Endothelial cell of umbilical vein (primary cell): ENCODE results near the gene DCDC2B. TPM values are rescaled to one million over a fixed set of nuclear protein-coding genes. Genes with fewer than 3 reads are reported as not detected.
"Not testable (repeated sequence)": the region's sequence is repeated elsewhere in the genome, so short reads cannot be mapped to it uniquely, and the experiment has no call there.

ENCODE experiments used
- BruUV-seq: library from RNA; stranded (reverse); fragments of 400-500 nt; replicated peaks from 2 replicates; lab custom pipeline; 2021; lab: Mats Ljungman, UMichigan
- CTCF ChIA-PET: fragments of 300-600, 350-600 bp; sonication (Branson Sonifier 250); formaldehyde crosslinking; loops from one replicate; lab custom pipeline; 2021; ENCODE audit warnings: antibody characterized with exemption, inconsistent platforms; lab: Charles Lee
- POLR2A ChIA-PET: fragments of 300-600, 350-600 bp; sonication (Branson Sonifier 250); formaldehyde crosslinking; loops from one replicate; lab custom pipeline; 2021; ENCODE audit warnings: antibody characterized with exemption, inconsistent platforms; lab: Charles Lee
- DNase-seq: peaks from one replicate; pipeline ENCODE4 v3.0.0-alpha.2; 2011; ENCODE audit warnings: low read depth, low spot score
- FAIRE-seq: peaks from 2 replicates; lab custom pipeline; 2011; peaks lifted over from hg19 to GRCh38; lab: Jason Lieb, UNC
- H2AFZ ChIP-seq: 2 replicates; pipeline ENCODE4 v1.6.0; 2012; ENCODE audit warnings: low read depth, low read length, control low read depth, inconsistent platforms
- H3K27ac ChIP-seq: 2 replicates; pipeline ENCODE4 v1.5.1; 2011; ENCODE audit warnings: low read depth, mild to moderate bottlenecking, control low read depth, low read length, moderate library complexity; ENCODE audit not compliant: insufficient read depth
- H3K27me3 ChIP-seq, 2 experiments: 2 replicates each; pipeline versions ENCODE4 v1.6.0 to v1.6.1; 2011; ENCODE audit warnings: low read length in 2 of 2, mixed read lengths in 1 of 2; ENCODE audit not compliant: control insufficient read depth in 2 of 2, insufficient read depth in 2 of 2
- H3K36me3 ChIP-seq, 2 experiments: 2 replicates in 1 of 2; 3 replicates in 1 of 2; pipeline ENCODE4 v1.5.1; 2011; ENCODE audit warnings: low read length in 2 of 2, mild to moderate bottlenecking in 1 of 2, moderate library complexity in 1 of 2; ENCODE audit not compliant: control insufficient read depth in 2 of 2, insufficient read depth in 2 of 2; ENCODE audit errors: extremely low read depth in 1 of 2
- H3K4me1 ChIP-seq: 3 replicates; pipeline ENCODE4 v1.5.1; 2011; ENCODE audit warnings: mild to moderate bottlenecking, low read length; ENCODE audit not compliant: control insufficient read depth, insufficient read depth; ENCODE audit errors: extremely low read depth
- H3K4me2 ChIP-seq: 2 replicates; pipeline ENCODE4 v1.6.1; 2011; ENCODE audit warnings: low read length, control low read depth, mixed read lengths; ENCODE audit not compliant: insufficient read depth
- H3K4me3 ChIP-seq, 3 experiments: fragments of 200-600 bp in 1 of 3; sonication (generic), shearing (Covaris generic) in 1 of 3; replicated peaks in 1 of 3; 2 replicates each; pipeline ENCODE4 v1.5.1; 2011 to 2016; ENCODE audit warnings: control low read depth in 3 of 3, low read length in 3 of 3, mild to moderate bottlenecking in 2 of 3, inconsistent platforms in 1 of 3, low read depth in 1 of 3, moderate library complexity in 1 of 3; ENCODE audit not compliant: insufficient read depth in 1 of 3
- H3K79me2 ChIP-seq: 2 replicates; pipeline ENCODE4 v1.6.0; 2012; ENCODE audit warnings: low read length, inconsistent platforms; ENCODE audit not compliant: control insufficient read depth, insufficient read depth
- H3K9ac ChIP-seq: replicated peaks from 2 replicates; pipeline ENCODE3; 2011; ENCODE audit warnings: low read length, control low read depth; ENCODE audit not compliant: insufficient read depth; ENCODE audit errors: extremely low read depth
- H3K9me1 ChIP-seq: replicated peaks from 3 replicates; pipeline ENCODE4 v1.6.0; 2011; ENCODE audit warnings: mild to moderate bottlenecking, low read length; ENCODE audit not compliant: control insufficient read depth, insufficient read depth; ENCODE audit errors: extremely low read depth
- H3K9me3 ChIP-seq: replicated peaks from 2 replicates; pipeline ENCODE4 v1.5.1; 2012; ENCODE audit warnings: low read length, inconsistent platforms; ENCODE audit not compliant: control insufficient read depth, insufficient read depth
- H4K20me1 ChIP-seq: replicated peaks from 2 replicates; pipeline ENCODE3; 2011; ENCODE audit warnings: mild to moderate bottlenecking, low read length; ENCODE audit not compliant: control insufficient read depth, insufficient read depth; ENCODE audit errors: extremely low read depth
- CTCF ChIP-seq, 2 donors: IDR thresholded peaks; 1 replicate in 1 of 2; 2 replicates in 1 of 2; pipeline ENCODE4 v1.5.1; 2011; ENCODE audit warnings: low read length in 2 of 2, mild to moderate bottlenecking in 2 of 2, moderate library complexity in 2 of 2, control low read depth in 1 of 2, inconsistent platforms in 1 of 2, low read depth in 1 of 2; ENCODE audit not compliant: insufficient read depth in 1 of 2; ENCODE audit errors: extremely low read depth in 1 of 2
- EZH2 ChIP-seq: IDR thresholded peaks from 2 replicates; pipeline ENCODE4 v1.6.1; 2012; ENCODE audit warnings: borderline replicate concordance, low read depth, mild to moderate bottlenecking, moderate library complexity, low read length, inconsistent platforms; ENCODE audit not compliant: severe bottlenecking
- FOS ChIP-seq: IDR thresholded peaks from 2 replicates; pipeline ENCODE4 v1.6.1; 2011; ENCODE audit warnings: mild to moderate bottlenecking, low read length, moderate library complexity, borderline replicate concordance; ENCODE audit not compliant: insufficient read depth
- GATA2 ChIP-seq: IDR thresholded peaks from 2 replicates; pipeline ENCODE4 v1.7.0; 2011; ENCODE audit warnings: low read depth, mild to moderate bottlenecking, moderate library complexity, mixed read lengths, low read length; ENCODE audit not compliant: insufficient read length, insufficient read depth
- JUN ChIP-seq: IDR thresholded peaks from 2 replicates; pipeline ENCODE4 v1.6.1; 2011; ENCODE audit warnings: borderline replicate concordance, low read depth; ENCODE audit not compliant: insufficient read length, insufficient read depth
- MYC ChIP-seq: IDR thresholded peaks from one replicate; pipeline ENCODE4 v1.6.1; 2011; ENCODE audit warnings: mild to moderate bottlenecking, low read depth, low read length
- POLR2A ChIP-seq: IDR thresholded peaks from 2 replicates; pipeline ENCODE4 v1.6.1; 2012; ENCODE audit warnings: low read depth, mild to moderate bottlenecking, control low read depth, low read length
- POLR2AphosphoS5 ChIP-seq: IDR thresholded peaks from 2 replicates; pipeline ENCODE4 v1.6.1; 2012; ENCODE audit warnings: low read depth, mild to moderate bottlenecking, control low read depth, low read length, moderate library complexity; ENCODE audit not compliant: insufficient read depth
- dilution Hi-C: fragments of 300-500 bp; cut with MboI; formaldehyde crosslinking; loops from one replicate; pipeline ENCODE4 v1.15.0; 2019; ENCODE audit warnings: low sequenced_read_pairs; ENCODE audit not compliant: extremely low pct_ligation_motif_present
- intact Hi-C: fragments of 100-400 bp; cut with micrococcal nuclease; formaldehyde crosslinking; loops from one replicate; pipeline ENCODE4 v1.10.0; 2022
- polyA plus RNA-seq, 4 experiments: library from polyadenylated mRNA; depleted of rRNA in 3 of 4; stranded (reverse) in 3 of 4; unstranded in 1 of 4; fragments of >200 nt; gene quantifications; 2 replicates each; pipeline versions ENCODE4 v1.2.1 to v1.2.3, GENCODE V29; 2011 to 2012; ENCODE audit warnings: missing spikeins in 1 of 4
- total RNA-seq: library from RNA; stranded (reverse); gene quantifications from 2 replicates; pipeline ENCODE4 v1.2.3, GENCODE V29; 2021
- TF ChIP-seq, protein P1 (sequence below): IDR thresholded peaks from 2 replicates; pipeline ENCODE4 v1.6.1; 2011; ENCODE audit not compliant: insufficient read depth, insufficient read length

The DCDC2B gene
- total and polyA plus RNA-seq, 2 donors (not counting 3 experiments of a cell fraction or from before 2014, with no cell fraction given), result not detected

DNA sequence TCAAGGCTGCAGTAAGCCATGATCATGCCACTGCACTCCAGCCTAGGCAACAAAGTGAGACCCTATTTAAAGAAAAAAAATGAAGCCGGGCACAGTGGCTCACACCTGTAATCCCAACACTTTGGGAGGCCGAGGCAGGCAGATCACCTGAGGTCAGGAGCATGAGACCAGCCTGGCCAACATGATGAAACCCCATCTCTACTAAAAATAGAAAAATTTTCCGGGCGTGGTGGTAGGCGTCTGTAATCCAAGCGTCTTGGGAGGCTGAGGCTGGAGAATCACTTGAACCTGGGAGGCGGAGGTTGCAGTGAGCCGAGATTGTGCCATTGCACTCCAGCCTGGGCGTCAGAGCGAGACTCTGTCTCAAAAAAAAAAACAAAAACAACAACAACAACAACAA, 43.3 kb upstream of the DCDC2B start:
- intact Hi-C loops, FAIRE-seq, H3K9me3 ChIP-seq, H3K4me3 ChIP-seq, H3K4me2 ChIP-seq, CTCF ChIA-PET, H3K9me1 ChIP-seq, H3K9ac ChIP-seq, H3K27ac ChIP-seq, H3K27me3 ChIP-seq, H3K4me1 ChIP-seq, H3K79me2 ChIP-seq, H4K20me1 ChIP-seq, dilution Hi-C loops, H2AFZ ChIP-seq, BruUV-seq, DNase-seq: not testable (repeated sequence)
- POLR2A ChIA-PET, result interaction anchor here (0.7 kb wide), 1 partner anchor 15 kb away, joined by 5 read pairs; no protein-coding TSS in a partner anchor
- H3K36me3 ChIP-seq, result peaks cover 22 to 30% of the 10 kb centered on the region in 2 experiments

- H2AFZ ChIP-seq, result no peak overlapping the region
- ChIA-PET CTCF (no interaction called here), POLR2A (no interaction called here)
- H3K79me2 ChIP-seq, result no peaks in the 10 kb centered on the region
- dilution Hi-C loops, result no loop called here
- no peak overlapping the region for H3K9ac ChIP-seq
- TF ChIP-seq FOS (no peak), MYC (no peak), POLR2AphosphoS5 (no peak), JUN (no peak), EZH2 (no peak), CTCF (IDR thresholded peaks at IDR 0.05; ENCODE audit: extremely low read depth in 1 of 2, insufficient read depth in 1 of 2, low read depth in 1 of 2, low read length in 2 of 2) (no peak), POLR2A (no peak), GATA2 (no peak)
- TF ChIP-seq, protein P1, sequence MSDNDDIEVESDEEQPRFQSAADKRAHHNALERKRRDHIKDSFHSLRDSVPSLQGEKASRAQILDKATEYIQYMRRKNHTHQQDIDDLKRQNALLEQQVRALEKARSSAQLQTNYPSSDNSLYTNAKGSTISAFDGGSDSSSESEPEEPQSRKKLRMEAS, result no peak
- peaks cover 25 to 26% of the 10 kb centered on the region in 2 experiments for H3K36me3 ChIP-seq
- H4K20me1 ChIP-seq, result no peaks in the 10 kb centered on the region
- H3K9me3 ChIP-seq, result no peaks in the 10 kb centered on the region
- H3K4me2 ChIP-seq, result no peak overlapping the region
- H3K27ac ChIP-seq, result no peak overlapping the region
- intact Hi-C loops, result no loop called here
- peaks cover 12% of the 10 kb centered on the region for H3K4me1 ChIP-seq
- H3K9me1 ChIP-seq, result no peaks in the 10 kb centered on the region
- DNase-seq (no peak), FAIRE-seq (no peak)
- no peak overlapping the region for H3K4me3 ChIP-seq
- no peaks in the 10 kb centered on the region for H3K27me3 ChIP-seq
- BruUV-seq, result no TSS peak
Observed at GRCh38 chr1:32170991-32171390, 37.9 kb upstream of the DCDC2B start.
